ENCODE measurements around the gene ZYG11A.

ZYG11A gene

DNA sequence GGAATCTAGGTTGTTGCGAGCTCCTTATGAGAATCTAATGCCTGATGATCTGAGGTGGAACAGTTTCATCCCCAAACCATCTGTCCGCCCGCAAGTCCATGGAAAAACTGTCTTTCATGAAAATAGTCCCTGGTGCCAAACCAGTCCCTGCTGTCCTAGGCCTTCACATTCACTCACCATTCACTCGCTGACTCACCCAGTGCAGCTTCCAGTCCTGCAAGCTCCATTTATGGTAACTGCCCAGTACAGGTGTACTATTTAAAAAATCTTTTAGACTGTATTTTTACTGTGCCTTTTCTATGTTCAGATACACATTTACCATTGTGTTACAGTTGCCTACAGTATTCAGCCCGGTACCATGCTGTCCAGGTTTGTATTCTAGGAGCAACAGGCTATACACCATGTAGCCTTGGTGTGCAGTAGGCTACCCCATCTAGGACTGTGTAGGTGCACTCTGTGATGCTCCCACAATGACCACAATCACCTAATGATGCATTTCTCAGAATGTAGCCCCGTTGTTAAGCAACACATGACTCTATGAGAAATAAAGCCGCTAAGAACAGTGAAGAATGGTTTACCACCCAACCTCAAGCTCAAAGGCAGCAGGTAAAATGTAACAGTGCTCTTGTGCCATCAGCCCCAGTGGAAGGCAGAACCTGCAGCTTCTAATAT is 76.6 kb downstream of the ZYG11A start:
- DNase-seq = no peak

DNA sequence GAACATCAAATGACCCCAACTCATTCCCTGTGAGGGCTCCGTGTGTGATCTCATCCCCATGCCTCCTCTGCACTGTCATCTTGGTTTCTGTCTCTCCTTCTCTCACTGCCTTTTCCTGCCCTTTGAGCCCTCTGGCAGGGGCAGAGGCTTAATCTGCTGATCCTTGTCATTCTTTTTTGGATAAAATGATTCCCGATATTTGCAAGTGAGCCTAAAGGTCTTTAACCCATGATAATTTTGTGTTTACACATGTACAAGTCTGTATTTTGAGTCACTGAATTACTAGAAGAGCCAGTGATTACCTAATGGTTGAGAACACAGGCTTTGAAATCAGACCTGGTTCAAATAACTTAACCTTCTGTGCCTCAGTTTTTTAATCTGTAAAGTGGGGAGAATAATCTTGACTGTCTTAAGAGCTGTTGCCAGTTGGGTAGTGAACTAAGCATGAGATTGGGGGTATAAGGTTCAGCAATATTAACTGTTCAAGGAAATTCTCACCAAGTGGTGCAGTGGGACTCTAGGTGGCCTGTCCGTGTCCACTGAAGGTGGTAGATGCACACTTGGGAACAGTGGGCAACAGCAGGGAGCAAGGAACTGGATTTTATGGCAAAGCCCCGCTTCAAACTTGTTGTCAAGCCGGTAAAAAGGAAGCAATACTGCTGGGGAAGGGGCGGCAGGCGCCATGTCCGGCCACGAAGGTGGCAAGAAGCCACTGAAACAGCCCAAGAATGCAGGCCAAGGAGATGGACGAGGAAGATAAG is 77.3 kb downstream of the ZYG11A start:
- DNase-seq = no peak

DNA sequence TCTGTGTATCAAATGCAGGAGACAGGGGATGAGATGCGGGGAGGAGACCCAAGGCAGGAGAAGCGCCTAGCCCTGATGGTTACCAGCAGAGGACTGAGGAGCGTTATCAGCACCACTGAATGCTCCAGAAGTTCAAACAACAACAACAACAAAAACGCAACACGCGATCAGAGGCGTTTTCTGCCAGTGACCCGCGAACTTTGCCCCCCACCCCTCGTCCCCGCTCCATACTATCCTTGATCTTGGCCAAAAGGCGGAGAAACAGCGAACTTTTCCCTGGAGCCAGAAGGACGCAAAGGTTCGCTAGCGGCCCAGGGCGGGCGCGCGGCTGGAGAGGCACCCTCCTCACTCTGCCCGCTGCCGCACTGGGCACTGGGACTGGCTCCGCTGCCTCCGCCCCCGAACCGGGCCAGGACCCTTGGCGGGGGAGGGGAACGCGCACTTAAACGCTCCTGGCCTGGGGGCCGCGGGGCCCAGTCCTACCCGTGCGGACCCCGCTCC is 78.3 kb downstream of the ZYG11A start:
- no peak for DNase-seq

DNA sequence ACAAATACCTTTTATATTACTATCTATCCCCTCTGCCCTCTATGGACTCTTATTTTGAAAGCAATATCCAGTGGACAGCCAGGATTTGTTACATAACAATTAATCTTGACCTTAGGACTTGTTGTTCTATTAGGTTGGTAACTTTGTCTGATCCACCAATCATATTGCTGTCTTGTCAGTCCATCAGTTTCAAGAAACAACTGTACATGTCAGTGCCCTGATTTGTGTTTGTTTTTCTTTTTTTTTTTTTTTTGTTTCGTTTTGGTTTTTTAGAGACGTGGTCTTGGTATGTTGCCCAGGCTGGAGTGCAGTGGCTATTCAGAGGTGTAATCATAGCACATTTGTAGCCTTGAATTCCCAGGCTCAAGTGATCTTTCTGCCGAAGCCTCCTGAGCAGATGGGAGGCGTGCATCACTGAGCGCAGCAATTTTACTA is 83.0 kb downstream of the ZYG11A start:
- no peak for DNase-seq

DNA sequence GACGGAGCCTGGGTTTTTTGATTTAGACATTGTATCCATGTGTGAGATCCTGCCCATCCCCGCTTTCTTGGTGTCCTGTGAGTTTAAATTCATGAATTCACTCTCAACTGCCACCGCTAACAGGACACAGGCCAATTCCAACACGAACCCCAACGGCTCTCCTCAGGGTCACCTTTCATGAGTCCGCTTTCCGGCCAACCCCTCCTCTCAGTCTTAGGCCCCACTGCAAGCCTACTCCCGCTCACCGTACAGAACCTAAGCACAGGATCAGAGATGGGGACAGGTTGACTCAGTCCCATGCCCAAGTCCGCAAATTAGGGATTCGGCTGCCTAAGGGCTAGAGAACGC is 84.3 kb downstream of the ZYG11A start:
- DNase-seq = no peak

DNA sequence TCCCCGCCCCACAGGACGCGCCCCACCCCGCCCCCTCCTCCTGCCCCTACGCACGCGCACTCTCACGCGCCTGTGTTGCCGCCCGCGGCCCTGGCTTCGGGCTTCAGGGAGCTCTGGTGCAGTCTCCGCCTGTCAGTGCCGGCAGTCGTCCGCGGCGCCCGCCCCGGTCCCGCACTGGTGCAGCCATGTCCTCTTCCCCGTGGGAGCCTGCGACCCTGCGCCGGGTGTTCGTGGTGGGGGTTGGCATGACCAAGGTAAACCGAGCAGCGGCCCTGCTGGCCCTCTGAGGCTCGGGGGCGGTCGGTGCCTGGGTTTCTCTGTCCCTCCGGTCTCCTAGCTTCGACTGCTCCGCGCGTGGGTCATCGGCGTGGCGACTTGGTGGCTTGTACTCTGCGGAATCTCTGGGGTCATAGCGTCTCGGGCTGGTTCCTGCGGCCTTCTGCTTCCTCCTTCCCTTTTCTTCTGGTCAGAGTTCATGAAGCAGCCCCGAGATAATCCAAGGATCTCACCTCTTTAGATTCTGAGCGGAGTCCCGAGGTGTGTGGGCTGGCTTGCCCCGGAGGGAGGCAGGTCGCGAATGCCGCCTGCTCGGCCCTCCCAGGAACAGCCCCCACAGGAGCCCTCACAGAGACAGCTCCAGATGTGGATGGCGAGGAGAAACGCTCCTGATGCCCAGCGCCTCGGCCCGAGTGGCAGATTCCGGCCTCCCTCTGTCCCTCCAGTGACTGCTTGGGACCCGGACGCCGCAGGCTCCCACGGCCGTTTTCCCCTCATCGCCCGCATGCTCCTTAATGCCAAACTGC is 84.9 kb downstream of the ZYG11A start, which contains the start of gene SCP2:
SCP2 (plus strand) TSS at position 65 of the 803 bp plus-strand sequence; CDS start at position 186, 121 bp downstream.
- DNase-seq = peak; percentile 30 to 34

DNA sequence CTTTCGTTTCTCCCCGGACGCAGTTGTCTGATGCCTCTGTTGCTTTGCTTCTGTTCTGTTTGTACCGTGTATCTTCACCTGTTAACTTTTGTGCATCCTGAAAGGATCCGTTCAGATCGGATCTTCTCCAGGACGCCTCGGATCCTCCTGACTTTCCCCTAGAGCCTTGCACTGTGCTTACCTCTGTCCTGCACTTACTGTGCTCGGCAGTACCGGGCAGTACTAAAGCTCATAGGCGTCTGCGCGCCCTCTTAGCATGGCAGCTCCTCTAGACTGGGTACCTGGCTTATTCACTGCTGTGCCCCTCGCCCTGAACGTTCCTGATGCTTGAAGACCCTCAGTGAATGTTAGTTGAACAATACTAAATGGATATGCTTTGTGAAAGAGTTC is 85.5 kb downstream of the ZYG11A start:
- DNase-seq = no peak

DNA sequence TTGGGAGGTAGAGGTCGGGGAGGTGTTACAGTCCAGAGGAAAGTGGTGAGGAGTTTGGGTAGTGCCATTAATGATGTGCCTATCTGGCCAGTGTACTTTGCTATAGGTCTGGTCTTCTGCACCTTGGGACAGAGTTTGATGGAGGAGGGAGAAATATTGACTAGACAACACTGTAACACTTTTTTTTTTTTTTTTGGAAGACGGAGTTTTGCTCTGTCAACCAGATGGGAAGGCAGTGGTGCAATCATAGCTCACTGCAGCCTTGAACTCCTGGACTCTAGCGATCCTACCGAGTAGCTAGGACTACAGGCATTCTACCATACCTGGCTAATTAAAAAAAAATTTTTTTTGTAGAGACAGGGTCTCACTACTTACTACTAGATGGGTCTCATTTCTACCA is 86.5 kb downstream of the ZYG11A start:
- no peak for DNase-seq

DNA sequence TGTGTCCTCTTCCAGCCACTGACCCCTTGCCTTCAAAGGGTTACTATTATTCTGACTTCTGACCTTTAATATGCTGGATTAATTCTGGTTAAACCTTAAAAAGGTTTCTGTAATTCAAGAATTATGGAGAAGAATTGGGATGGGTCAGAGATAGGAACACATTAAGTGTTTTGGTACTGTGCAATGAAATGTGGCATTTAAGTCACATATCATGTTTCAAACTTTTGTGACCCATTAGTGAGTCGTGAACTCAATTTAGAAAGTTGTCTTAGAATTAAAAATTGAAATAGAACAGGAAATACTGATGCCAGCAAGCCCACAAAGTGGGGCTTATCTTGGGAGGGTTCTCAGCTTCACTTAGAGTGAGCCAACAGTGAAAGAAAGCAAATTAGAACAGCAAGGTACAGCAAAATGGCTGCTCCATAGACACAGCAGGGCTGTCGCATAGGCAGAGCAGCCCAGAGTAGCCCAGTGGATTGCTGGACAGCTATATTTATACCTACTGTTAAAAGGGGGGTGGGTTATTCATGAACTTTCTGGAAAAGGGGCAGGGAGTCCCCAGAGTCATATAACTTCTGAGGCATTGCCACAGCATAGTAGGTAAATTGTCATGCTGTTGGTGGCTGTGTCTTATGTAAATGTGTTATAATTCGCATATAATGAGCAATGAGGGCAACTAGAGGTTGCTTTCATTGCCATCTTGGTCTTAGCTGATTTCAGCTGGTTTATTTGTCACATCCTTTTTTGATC is 95.0 kb downstream of the ZYG11A start:
- no peak for DNase-seq

DNA sequence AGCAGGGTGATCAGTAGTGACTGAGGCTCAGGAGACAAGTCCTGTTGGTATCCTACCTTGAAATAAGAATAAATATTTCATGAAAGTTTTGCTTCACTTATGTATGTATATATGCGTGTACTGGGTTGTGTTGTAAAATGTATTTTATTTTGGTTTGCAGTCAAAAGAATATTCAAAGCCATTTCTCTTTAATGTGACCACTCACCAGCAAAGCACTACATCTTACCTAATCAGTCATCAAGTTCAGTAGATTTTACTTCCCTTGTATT is 95.6 kb downstream of the ZYG11A start:
- DNase-seq = no peak

DNA sequence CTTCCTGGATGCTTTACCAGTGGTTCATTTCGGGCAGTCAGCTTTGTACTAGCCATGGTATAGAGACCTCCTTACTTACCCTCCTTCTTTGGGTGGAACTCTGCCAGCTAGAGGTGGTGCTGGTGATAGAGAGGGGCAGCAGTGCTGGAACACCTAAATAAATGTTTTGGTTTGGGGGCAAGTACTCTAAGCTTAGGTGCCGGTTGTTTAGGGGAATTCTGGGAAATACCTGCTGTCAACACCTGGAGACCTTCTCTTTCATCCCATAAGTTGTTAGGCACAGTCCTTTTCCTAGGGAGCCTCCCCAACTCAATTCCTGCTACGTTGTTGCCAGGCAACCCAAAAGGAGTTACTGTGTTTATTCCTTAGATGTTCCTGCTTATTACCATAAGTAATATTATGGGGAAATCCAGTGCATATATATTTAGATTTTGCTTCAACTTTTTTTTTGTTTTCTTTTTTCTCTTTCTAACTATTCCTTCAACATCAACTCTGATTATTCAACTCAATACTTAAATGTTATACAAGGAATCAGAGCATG is 101.4 kb downstream of the ZYG11A start:
- DNase-seq = no peak

DNA sequence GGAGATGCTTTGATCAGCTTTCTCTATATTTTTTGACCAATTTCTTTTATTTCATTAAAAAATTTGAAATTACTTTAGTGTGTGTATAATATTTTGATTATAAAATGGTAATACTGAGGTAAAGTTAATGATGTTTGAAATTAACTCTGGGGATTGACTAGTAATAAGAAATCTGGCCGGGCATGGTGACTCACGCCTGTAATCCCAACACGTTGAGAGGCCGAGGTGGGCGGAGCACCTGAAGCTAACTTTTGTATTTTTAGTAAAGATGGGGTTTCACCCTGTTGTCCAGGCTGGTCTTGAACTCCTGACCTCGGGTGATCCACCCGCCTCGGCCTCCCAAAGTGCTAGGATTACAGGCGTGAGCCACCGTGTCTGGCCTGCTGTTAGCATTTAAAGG is 102.0 kb downstream of the ZYG11A start:
- no peak for DNase-seq

Data from SHP77 (cell line).